HUES64 (cell line): ENCODE data around the gene DIAPH2.

Experiments used
- H3K27ac ChIP-seq: 2 replicates; pipeline ENCODE4 v1.7.0; 2013; ENCODE audit warnings: low read depth, low read length, inconsistent platforms
- H3K27me3 ChIP-seq: 2 replicates; pipeline ENCODE4 v1.6.1; 2013; ENCODE audit warnings: mild to moderate bottlenecking, low read length; ENCODE audit not compliant: insufficient read depth
- H3K36me3 ChIP-seq: 2 replicates; pipeline ENCODE4 v1.6.1; 2013; ENCODE audit warnings: mild to moderate bottlenecking, low read length; ENCODE audit not compliant: insufficient read depth
- H3K4me1 ChIP-seq: 2 replicates; pipeline ENCODE4 v1.6.1; 2013; ENCODE audit warnings: mild to moderate bottlenecking, low read length, moderate library complexity; ENCODE audit not compliant: insufficient read depth
- H3K4me3 ChIP-seq: 2 replicates; pipeline ENCODE4 v1.5.1; 2013; ENCODE audit warnings: mild to moderate bottlenecking, low read length, moderate library complexity
- H3K9ac ChIP-seq: 2 replicates; pipeline ENCODE4 v1.6.1; 2013; ENCODE audit warnings: mild to moderate bottlenecking, low read depth, low read length
- H3K9me3 ChIP-seq: 2 replicates; pipeline ENCODE4 v1.6.1; 2013; ENCODE audit warnings: low read depth, low read length; ENCODE audit not compliant: insufficient read depth
- WGBS: fragments of 150-250, 120-280 bp; methylation state at CpG from one replicate; pipeline ENCODE4 v1.1.7; 2013; ENCODE audit warnings: missing lambda C conversion rate; 5-methylcytosine and 5-hydroxymethylcytosine counted together

Gene DIAPH2

GRCh38 chrX:97308171-97308570, 623.5 kb downstream of the DIAPH2 start:
- Histone ChIP-seq H3K4me1 (peaks cover 10% of the 10 kb centered on the region), H3K36me3 (no peaks in the 10 kb centered on the region), H3K9me3 (no peaks in the 10 kb centered on the region), H3K9ac (no peak overlapping the region), H3K4me3 (no peak overlapping the region), H3K27ac (no peak overlapping the region), H3K27me3 (no peaks in the 10 kb centered on the region)
- WGBS = 94% methylated on average over 4 of the region's 4 CpGs

- H3K27ac ChIP-seq = peak overlapping the region; percentile 97
- H3K27me3 ChIP-seq = no peaks in the 10 kb centered on the region
- WGBS = no CpG with 5 or more reads among the region's 2 CpGs
- H3K4me3 ChIP-seq = peak overlapping the region; percentile 63; the same call in 1 of the 2 replicates
- no peaks in the 10 kb centered on the region for H3K9me3 ChIP-seq
- H3K36me3 ChIP-seq = no peaks in the 10 kb centered on the region
- peaks cover 10% of the 10 kb centered on the region for H3K4me1 ChIP-seq
- peak overlapping the region; percentile 93; the same call in 1 of the 2 replicates for H3K9ac ChIP-seq
These were observed 625.0 kb downstream of the DIAPH2 start for GRCh38 chrX:97309487-97310116.

GRCh38 chrX:97310373-97310772, 625.7 kb downstream of the DIAPH2 start:
- Histone ChIP-seq H3K9me3 (no peaks in the 10 kb centered on the region), H3K9ac (peak overlapping the region; percentile 93), H3K4me1 (peaks cover 10% of the 10 kb centered on the region), H3K4me3 (peak overlapping the region; percentile 63), H3K36me3 (0 out of 2 replicates have a peak, but pooled peaks cover under 1% of the 10 kb centered on the region), H3K27me3 (no peaks in the 10 kb centered on the region), H3K27ac (peak overlapping the region; percentile 97)
- 15% methylated on average over 8 of the region's 8 CpGs for WGBS

GRCh38 chrX:97311066-97311778, 626.6 kb downstream of the DIAPH2 start:
- peak overlapping the region; percentile 63 for H3K4me3 ChIP-seq
- peaks cover 4% of the 10 kb centered on the region; the same call in 1 of the 2 replicates for H3K36me3 ChIP-seq
- H3K9me3 ChIP-seq = no peaks in the 10 kb centered on the region
- H3K27ac ChIP-seq = peak overlapping the region; percentile 97; the same call in 1 of the 2 replicates
- peaks cover 10% of the 10 kb centered on the region for H3K4me1 ChIP-seq
- H3K27me3 ChIP-seq = no peaks in the 10 kb centered on the region
- H3K9ac ChIP-seq = peak overlapping the region; percentile 93
- 78% methylated on average over 4 of the region's 4 CpGs for WGBS

- Histone ChIP-seq H3K4me3 (no peak overlapping the region), H3K36me3 (peaks cover 4% of the 10 kb centered on the region; the same call in 1 of the 2 replicates), H3K9me3 (no peaks in the 10 kb centered on the region), H3K9ac (no peak overlapping the region), H3K27ac (no peak overlapping the region), H3K4me1 (peaks cover 9% of the 10 kb centered on the region), H3K27me3 (no peaks in the 10 kb centered on the region)
- no CpG with 5 or more reads among the region's 1 CpG for WGBS
These were observed 629.7 kb downstream of the DIAPH2 start for GRCh38 chrX:97314345-97314744.

DNA sequence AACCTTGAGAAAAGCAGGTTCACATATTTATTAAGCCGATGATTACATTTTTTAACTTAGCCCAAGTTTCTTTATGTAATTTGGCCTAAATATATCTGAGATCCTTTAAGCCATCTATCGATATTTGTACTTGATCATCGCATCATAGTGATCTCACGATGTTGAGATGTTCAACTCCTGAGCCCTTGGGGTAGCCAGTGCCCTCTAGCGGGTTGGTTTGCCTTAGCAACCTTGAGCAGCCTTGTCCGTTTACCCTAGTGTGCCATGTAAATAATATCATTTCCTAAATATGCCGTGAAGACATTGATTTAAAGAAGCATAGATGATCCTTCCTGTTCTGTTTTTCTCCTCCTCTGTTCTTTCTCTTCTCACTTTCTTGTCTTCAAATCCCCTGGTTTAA, 631.3 kb downstream of the DIAPH2 start:
- H3K27me3 ChIP-seq = no peaks in the 10 kb centered on the region
- no peak overlapping the region for H3K27ac ChIP-seq
- no peak overlapping the region for H3K4me3 ChIP-seq
- 90% methylated on average over 6 of the region's 7 CpGs for WGBS
- H3K9me3 ChIP-seq = no peaks in the 10 kb centered on the region
- H3K9ac ChIP-seq = no peak overlapping the region
- H3K4me1 ChIP-seq = no peaks in the 10 kb centered on the region
- peaks cover 4% of the 10 kb centered on the region; the same call in 1 of the 2 replicates for H3K36me3 ChIP-seq

DNA sequence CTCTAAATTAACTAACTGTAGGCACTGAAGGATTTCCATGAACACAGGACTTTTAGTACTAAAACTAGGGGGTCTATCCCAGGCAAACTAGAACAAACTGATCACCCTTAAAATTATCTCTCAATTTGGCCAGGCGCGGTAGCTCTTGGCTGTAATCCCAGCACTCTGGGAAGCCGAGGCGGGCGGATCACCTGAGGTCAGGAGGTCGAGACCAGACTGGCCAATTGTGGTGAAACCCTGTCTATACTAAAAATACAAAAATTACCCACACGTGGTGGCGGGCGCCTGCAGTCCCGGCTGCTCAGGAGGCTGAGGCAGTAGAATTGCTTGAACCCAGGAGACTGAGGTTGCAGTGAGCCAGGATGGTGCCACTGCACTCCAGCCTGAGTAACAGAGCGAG, 635.7 kb downstream of the DIAPH2 start:
- Histone ChIP-seq H3K27ac (no peak overlapping the region), H3K9me3 (no peaks in the 10 kb centered on the region), H3K36me3 (peaks cover 4% of the 10 kb centered on the region; the same call in 1 of the 2 replicates), H3K4me3 (no peak overlapping the region), H3K27me3 (no peaks in the 10 kb centered on the region), H3K9ac (no peak overlapping the region), H3K4me1 (no peaks in the 10 kb centered on the region)
- 95% methylated on average over 10 of the region's 11 CpGs for WGBS

DNA sequence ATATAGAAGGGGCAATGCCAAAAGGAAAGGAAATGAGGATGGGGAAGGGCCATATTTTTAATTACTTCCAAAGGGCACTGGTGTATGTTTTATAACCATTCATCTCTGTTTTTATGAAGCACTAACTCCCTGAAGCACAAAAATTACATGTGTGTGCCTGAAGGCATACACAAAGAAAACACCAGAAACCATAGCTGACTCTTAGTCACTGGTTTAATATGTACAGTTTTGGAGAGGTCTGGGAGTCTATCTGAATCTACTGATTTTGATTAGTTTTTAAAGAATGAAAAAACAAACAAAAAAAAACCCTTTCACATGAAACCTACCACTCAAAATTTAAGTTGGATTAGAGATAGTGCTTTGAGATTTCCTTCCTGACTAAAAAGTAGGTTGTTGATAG, 637.8 kb downstream of the DIAPH2 start:
- Histone ChIP-seq H3K27me3 (no peaks in the 10 kb centered on the region), H3K4me1 (no peaks in the 10 kb centered on the region), H3K4me3 (no peak overlapping the region), H3K27ac (no peak overlapping the region), H3K9ac (no peak overlapping the region), H3K9me3 (no peaks in the 10 kb centered on the region), H3K36me3 (no peaks in the 10 kb centered on the region)

- Histone ChIP-seq H3K9ac (no peak overlapping the region), H3K4me1 (no peaks in the 10 kb centered on the region), H3K27me3 (no peaks in the 10 kb centered on the region), H3K9me3 (no peaks in the 10 kb centered on the region), H3K4me3 (no peak overlapping the region), H3K27ac (no peak overlapping the region), H3K36me3 (no peaks in the 10 kb centered on the region)
- 84% methylated on average over 2 of the region's 2 CpGs for WGBS
These were observed 641.8 kb downstream of the DIAPH2 start for GRCh38 chrX:97326456-97326855.

- Histone ChIP-seq H3K9ac (no peak overlapping the region), H3K27me3 (no peaks in the 10 kb centered on the region), H3K36me3 (no peaks in the 10 kb centered on the region), H3K9me3 (no peaks in the 10 kb centered on the region), H3K27ac (no peak overlapping the region), H3K4me3 (no peak overlapping the region), H3K4me1 (no peaks in the 10 kb centered on the region)
- WGBS = no CpG with 5 or more reads among the region's 1 CpG
These were observed 644.3 kb downstream of the DIAPH2 start for GRCh38 chrX:97328853-97329390.

DNA sequence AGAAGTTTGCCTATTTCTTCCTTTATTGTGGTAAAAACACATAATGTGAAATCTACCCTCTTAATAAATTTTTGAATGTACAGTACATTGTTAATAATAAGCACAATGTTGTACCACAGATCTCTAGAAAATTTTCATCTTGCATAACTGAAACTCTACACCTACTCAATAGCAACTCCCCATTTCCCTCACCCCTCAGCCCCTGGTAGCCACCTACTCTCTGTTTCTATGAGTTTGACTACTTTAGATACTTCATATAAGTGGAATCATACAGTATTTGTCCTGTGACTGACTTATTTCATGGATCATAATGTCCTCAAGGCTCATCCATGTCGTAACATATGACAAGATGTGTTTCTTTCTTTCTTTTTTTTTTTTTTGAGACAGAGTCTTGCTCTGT, 645.5 kb downstream of the DIAPH2 start:
- Histone ChIP-seq H3K27ac (no peak overlapping the region), H3K9me3 (no peaks in the 10 kb centered on the region), H3K27me3 (no peaks in the 10 kb centered on the region), H3K4me3 (no peak overlapping the region), H3K4me1 (no peaks in the 10 kb centered on the region), H3K9ac (no peak overlapping the region), H3K36me3 (no peaks in the 10 kb centered on the region)
- 100% methylated on average over 1 of the region's 1 CpG for WGBS
